OCI-LY3 (cell line): ENCODE measurements around the gene ARHGAP22.

Source experiments
- EZH2phosphoT487 ChIP-seq: fragments of 200-600 bp; shearing (Covaris generic); IDR thresholded peaks from 2 replicates; pipeline ENCODE4 v1.6.1; 2018; ENCODE audit warnings: antibody characterized with exemption, mixed run types, low read depth
- TF ChIP-seq, protein P1 (sequence below): fragments of 200-600, 300-600 bp; sonication (generic); IDR thresholded peaks from 2 replicates; pipeline ENCODE4 v1.5.1; 2014; ENCODE audit warnings: antibody characterized with exemption, low read length, low read depth

GRCh38 chr10:48476279-48476982, 128.4 kb downstream of the ARHGAP22 start:
- TF ChIP-seq, protein P1, sequence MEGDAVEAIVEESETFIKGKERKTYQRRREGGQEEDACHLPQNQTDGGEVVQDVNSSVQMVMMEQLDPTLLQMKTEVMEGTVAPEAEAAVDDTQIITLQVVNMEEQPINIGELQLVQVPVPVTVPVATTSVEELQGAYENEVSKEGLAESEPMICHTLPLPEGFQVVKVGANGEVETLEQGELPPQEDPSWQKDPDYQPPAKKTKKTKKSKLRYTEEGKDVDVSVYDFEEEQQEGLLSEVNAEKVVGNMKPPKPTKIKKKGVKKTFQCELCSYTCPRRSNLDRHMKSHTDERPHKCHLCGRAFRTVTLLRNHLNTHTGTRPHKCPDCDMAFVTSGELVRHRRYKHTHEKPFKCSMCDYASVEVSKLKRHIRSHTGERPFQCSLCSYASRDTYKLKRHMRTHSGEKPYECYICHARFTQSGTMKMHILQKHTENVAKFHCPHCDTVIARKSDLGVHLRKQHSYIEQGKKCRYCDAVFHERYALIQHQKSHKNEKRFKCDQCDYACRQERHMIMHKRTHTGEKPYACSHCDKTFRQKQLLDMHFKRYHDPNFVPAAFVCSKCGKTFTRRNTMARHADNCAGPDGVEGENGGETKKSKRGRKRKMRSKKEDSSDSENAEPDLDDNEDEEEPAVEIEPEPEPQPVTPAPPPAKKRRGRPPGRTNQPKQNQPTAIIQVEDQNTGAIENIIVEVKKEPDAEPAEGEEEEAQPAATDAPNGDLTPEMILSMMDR = no peak
- no peak for TF ChIP-seq EZH2phosphoT487
